Stimulated activated CD4-positive, alpha-beta T cell treated with anti-CD3 and anti-CD28 coated beads, TNF-alpha, amount 100 ng/mL, for 24 hours (primary cell): ENCODE data around the gene TMCC2.

Source experiments
- DNase-seq, 3 experiments: peaks; one replicate each; pipeline ENCODE4 v3.0.0-alpha.2; 2020; ENCODE audit warnings: low read depth in 3 of 3

The TMCC2 gene

GRCh38 chr1:205240569-205240968 lies 12.8 kb downstream of the TMCC2 start:
- no peak for DNase-seq

GRCh38 chr1:205241366-205242030 lies 13.8 kb downstream of the TMCC2 start:
- no peak for DNase-seq

GRCh38 chr1:205243350-205244191 lies 15.8 kb downstream of the TMCC2 start:
- no peak for DNase-seq

GRCh38 chr1:205244384-205244783 lies 16.6 kb downstream of the TMCC2 start:
- DNase-seq: no peak

- DNase-seq: no peak
These were observed 17.4 kb downstream of the TMCC2 start for GRCh38 chr1:205245096-205245495.

- no peak for DNase-seq
These were observed 18.8 kb downstream of the TMCC2 start for GRCh38 chr1:205246351-205247119.

- no peak for DNase-seq
These were observed 19.6 kb downstream of the TMCC2 start for GRCh38 chr1:205247130-205247921.

GRCh38 chr1:205248793-205249601 lies 21.3 kb downstream of the TMCC2 start:
- no peak for DNase-seq

- DNase-seq: no peak
These were observed 21.9 kb downstream of the TMCC2 start for GRCh38 chr1:205249651-205250050.

- no peak for DNase-seq
These were observed 23.0 kb downstream of the TMCC2 start for GRCh38 chr1:205250699-205251098.

- no peak for DNase-seq
These were observed 23.8 kb downstream of the TMCC2 start for GRCh38 chr1:205251576-205251975.

GRCh38 chr1:205255941-205256780 lies 28.4 kb downstream of the TMCC2 start:
- DNase-seq: peak; percentile 66 to 87 (median 80)

- no peak for DNase-seq
These were observed 29.3 kb downstream of the TMCC2 start for GRCh38 chr1:205256951-205257625.

- no peak for DNase-seq
These were observed 30.0 kb downstream of the TMCC2 start for GRCh38 chr1:205257735-205258134.

GRCh38 chr1:205258261-205258691 lies 30.5 kb downstream of the TMCC2 start:
- no peak for DNase-seq

- no peak for DNase-seq
These were observed 31.0 kb downstream of the TMCC2 start for GRCh38 chr1:205258719-205259118.

GRCh38 chr1:205259324-205259832 lies 31.6 kb downstream of the TMCC2 start:
- no peak for DNase-seq

GRCh38 chr1:205259998-205260397 lies 32.3 kb downstream of the TMCC2 start:
- DNase-seq: no peak
